ENCODE measurements around the gene OR2Y1.

- TF ChIP-seq CTCF (IDR thresholded peaks at IDR 0.05) (no peak), POLR2A (IDR thresholded peaks at IDR 0.05) (no peak)
Measured at GRCh38 chr5:180723936-180724335, 15.9 kb downstream of the OR2Y1 start.
